Measurements from ENCODE around the gene MRPS35.

DNA sequence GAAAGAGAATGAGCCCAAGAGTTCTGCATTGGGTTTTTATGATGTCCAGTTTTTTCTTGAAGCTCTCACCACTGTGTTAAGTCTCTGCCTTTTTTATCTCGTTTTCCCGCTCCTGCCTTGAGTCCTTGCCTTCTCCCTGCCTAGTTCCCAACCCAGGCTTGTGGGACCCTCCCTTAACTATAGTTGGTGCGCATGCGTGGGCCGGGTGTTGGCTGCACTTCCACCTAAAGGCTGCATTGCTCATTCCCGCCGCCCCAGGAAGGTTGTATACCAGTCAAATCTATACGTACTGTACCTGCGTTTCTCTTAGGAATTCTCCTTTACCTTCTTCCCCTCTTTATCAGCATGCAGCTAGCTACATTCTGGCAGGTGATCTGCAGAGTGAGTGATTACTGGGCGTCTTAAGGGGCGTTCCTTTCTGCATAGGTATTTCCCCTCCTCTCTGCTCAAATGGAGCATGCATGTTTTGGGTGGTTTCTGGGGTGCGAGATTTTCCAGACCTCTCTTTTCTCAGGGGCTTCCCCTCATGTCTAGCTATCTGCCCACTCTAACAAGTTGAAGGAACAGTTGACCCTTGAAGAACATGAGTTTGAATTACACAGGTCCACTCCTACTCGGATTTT, 21.0 kb upstream of the MRPS35 start:
- TF ChIP-seq POLR2A (IDR thresholded peaks at IDR 0.05), result no peak
- TF ChIP-seq, protein P1, sequence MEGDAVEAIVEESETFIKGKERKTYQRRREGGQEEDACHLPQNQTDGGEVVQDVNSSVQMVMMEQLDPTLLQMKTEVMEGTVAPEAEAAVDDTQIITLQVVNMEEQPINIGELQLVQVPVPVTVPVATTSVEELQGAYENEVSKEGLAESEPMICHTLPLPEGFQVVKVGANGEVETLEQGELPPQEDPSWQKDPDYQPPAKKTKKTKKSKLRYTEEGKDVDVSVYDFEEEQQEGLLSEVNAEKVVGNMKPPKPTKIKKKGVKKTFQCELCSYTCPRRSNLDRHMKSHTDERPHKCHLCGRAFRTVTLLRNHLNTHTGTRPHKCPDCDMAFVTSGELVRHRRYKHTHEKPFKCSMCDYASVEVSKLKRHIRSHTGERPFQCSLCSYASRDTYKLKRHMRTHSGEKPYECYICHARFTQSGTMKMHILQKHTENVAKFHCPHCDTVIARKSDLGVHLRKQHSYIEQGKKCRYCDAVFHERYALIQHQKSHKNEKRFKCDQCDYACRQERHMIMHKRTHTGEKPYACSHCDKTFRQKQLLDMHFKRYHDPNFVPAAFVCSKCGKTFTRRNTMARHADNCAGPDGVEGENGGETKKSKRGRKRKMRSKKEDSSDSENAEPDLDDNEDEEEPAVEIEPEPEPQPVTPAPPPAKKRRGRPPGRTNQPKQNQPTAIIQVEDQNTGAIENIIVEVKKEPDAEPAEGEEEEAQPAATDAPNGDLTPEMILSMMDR (IDR thresholded peaks at IDR 0.05), result no peak
